Fibroblast of the aortic adventitia (primary cell): Measurements from ENCODE around the gene OR7C1. TPM values are rescaled to one million over a fixed set of nuclear protein-coding genes. Genes with fewer than 3 reads are reported as not detected.

Experiments
- DNase-seq: peaks from one replicate; pipeline ENCODE4 v3.0.0-alpha.2; 2010; ENCODE audit warnings: low read depth
- H3K4me3 ChIP-seq: 2 replicates; pipeline ENCODE4 v1.5.1; 2011; ENCODE audit warnings: low read depth, mild to moderate bottlenecking, control low read depth, low read length, moderate library complexity
- small RNA-seq: library from RNA; depleted of rRNA; stranded (forward); fragments of <200 nt; gene quantifications from one replicate; pipeline ENCODE3, GENCODE V24; 2012
- total RNA-seq: library from RNA; depleted of rRNA; stranded (reverse); fragments of >200 nt; gene quantifications from 2 replicates; pipeline ENCODE4 v1.2.3, GENCODE V29; 2012; ENCODE audit warnings: low replicate concordance
- TF ChIP-seq, protein P1 (sequence below): IDR thresholded peaks from 2 replicates; pipeline ENCODE4 v1.5.1; 2011; ENCODE audit warnings: mild to moderate bottlenecking, low read length, control low read depth, inconsistent platforms; ENCODE audit not compliant: insufficient read depth

OR7C1 gene
- total RNA-seq, 1 donor = not detected

DNA sequence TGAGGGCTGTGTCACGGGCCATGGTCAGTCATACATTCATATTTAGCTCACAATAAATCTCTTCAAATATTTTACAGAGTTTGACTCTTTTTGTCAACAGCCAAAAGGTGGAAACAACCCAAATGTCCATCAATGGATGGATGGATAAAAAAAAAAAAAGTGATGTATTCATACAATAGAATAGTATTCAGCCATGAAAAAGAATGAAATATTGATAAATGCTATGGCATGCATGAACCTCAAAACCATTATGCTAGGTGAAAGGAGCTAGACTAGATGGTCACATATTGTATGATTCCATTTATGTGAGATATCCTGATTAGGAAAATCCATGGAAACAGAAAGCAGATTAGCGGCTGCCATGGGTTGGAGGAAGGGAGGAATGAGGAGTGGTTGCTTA, 72.9 kb downstream of the OR7C1 start:
- TF ChIP-seq, protein P1, sequence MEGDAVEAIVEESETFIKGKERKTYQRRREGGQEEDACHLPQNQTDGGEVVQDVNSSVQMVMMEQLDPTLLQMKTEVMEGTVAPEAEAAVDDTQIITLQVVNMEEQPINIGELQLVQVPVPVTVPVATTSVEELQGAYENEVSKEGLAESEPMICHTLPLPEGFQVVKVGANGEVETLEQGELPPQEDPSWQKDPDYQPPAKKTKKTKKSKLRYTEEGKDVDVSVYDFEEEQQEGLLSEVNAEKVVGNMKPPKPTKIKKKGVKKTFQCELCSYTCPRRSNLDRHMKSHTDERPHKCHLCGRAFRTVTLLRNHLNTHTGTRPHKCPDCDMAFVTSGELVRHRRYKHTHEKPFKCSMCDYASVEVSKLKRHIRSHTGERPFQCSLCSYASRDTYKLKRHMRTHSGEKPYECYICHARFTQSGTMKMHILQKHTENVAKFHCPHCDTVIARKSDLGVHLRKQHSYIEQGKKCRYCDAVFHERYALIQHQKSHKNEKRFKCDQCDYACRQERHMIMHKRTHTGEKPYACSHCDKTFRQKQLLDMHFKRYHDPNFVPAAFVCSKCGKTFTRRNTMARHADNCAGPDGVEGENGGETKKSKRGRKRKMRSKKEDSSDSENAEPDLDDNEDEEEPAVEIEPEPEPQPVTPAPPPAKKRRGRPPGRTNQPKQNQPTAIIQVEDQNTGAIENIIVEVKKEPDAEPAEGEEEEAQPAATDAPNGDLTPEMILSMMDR = no peak
- DNase-seq = no peak
- no peak overlapping the region for H3K4me3 ChIP-seq

DNA sequence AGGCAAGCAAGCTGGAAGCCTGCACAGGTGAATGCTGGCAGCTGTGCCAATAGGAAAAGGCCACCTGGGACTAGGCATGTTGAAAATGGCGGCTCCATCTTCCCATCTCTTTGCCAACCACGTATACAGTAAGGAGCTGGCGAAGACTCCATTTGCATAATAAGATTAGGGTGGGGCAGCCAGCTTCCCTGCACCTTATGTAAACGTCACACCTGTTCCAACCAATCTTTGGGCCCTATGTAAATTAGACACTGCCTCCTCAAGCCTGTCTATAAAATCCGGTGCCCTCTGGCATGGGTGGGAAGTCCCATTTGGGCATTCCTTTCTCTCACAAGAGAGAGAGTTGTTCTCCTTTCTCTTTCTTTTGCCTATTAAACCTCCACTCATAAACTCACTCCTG, 73.4 kb downstream of the OR7C1 start:
- no peak for DNase-seq
- TF ChIP-seq, protein P1 = no peak
- H3K4me3 ChIP-seq = no peak overlapping the region

DNA sequence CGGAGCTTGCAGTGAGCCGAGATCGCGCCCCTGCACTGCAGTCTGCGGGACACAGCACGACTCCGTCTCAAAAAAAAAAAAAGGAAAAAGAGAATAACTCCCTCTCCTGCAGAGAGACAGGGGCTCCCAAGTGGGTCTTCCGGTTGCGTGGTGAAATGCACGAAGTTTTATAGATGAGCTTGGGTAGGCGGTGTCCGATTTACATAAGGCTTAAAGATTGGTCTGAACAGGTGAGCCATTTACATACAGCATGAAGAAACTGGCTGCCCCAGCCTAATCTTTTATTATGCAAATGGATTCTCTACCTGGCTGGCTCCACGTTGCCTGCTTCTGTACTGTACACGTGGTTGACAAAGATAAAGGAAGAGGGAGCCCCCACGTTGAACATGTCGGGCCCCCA, 76.2 kb downstream of the OR7C1 start:
- TF ChIP-seq, protein P1 = no peak
- H3K4me3 ChIP-seq = no peak overlapping the region
- DNase-seq = no peak

DNA sequence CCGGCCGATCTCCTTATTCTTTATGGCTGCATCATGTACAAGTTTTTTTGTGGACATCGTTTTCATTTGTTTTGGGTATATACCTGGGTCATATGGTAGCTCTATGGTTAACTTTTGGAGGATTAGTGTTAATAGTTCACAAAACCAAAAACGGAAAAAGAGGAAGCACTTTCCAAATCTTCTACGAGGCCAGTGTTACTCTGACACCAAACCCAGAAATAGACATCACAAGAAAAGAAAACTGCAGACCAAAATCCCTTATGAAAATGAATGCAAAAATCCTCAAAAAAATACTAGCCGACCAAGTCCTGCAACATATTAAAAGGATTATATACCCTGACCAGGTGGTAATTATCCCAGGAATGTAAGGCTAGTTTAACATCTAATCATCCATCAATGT, 86.4 kb downstream of the OR7C1 start:
- TF ChIP-seq, protein P1 = no peak
- no peak for DNase-seq
- no peak overlapping the region for H3K4me3 ChIP-seq

Small RNA genes within 50 kb of the gene (small RNA-seq; reads per million reads assigned to genes)
- not detected for gene AC005255.1

Other genes with a start within 250 kb of the OR7C1 start
- not detected in 2 replicates for gene ADGRE3, start 160.3 kb downstream of the OR7C1 start, total RNA-seq
- 10.5 and 21.1 TPM in 2 replicates for gene ZNF333, start 145.1 kb downstream of the OR7C1 start, total RNA-seq
- gene ADGRE2, start 56.6 kb downstream of the OR7C1 start, total RNA-seq = 0.09 TPM in 1 of 2 replicates, not detected in the other
- gene OR7A5, start within 50 bp of the OR7C1 start, total RNA-seq = not detected in 2 replicates
- not detected in 2 replicates for gene OR7A10, start 13.7 kb upstream of the OR7C1 start, total RNA-seq
- gene OR7A17, start 50.9 kb upstream of the OR7C1 start, total RNA-seq = not detected in 2 replicates
- gene OR7C2, start 106.3 kb upstream of the OR7C1 start, total RNA-seq = not detected in 2 replicates
- gene SLC1A6, start 144.7 kb upstream of the OR7C1 start, total RNA-seq = not detected in 2 replicates
- not detected in 2 replicates for gene CASP14, start 214.3 kb upstream of the OR7C1 start, total RNA-seq
- gene OR1I1, start 247.0 kb upstream of the OR7C1 start, total RNA-seq = not detected in 2 replicates